NCI-H146 treated with DMSO at 0.1 percent for 48 hours (cell line): ENCODE measurements around the gene VSTM2L.

Experiments used
- DNase-seq: peaks from one replicate; lab custom pipeline; 2025; ENCODE audit not compliant: unreplicated experiment; lab: John Stamatoyannopoulos, UW

VSTM2L gene

GRCh38 chr20:37936041-37936440 is 33.1 kb downstream of the VSTM2L start:
- DNase-seq, result no peak

GRCh38 chr20:37936451-37936850 is 33.5 kb downstream of the VSTM2L start:
- DNase-seq, result no peak

- no peak for DNase-seq
Measured at GRCh38 chr20:37937686-37938085, 34.8 kb downstream of the VSTM2L start.

GRCh38 chr20:37938181-37938750 is 35.3 kb downstream of the VSTM2L start:
- no peak for DNase-seq

- DNase-seq, result no peak
Measured at GRCh38 chr20:37938954-37939353, 36.0 kb downstream of the VSTM2L start.

GRCh38 chr20:37939701-37940560 is 37.0 kb downstream of the VSTM2L start:
- no peak for DNase-seq

- DNase-seq, result no peak
Measured at GRCh38 chr20:37940858-37941257, 37.9 kb downstream of the VSTM2L start.

- DNase-seq, result no peak
Measured at GRCh38 chr20:37941332-37941731, 38.4 kb downstream of the VSTM2L start.

- no peak for DNase-seq
Measured at GRCh38 chr20:37941992-37942391, 39.1 kb downstream of the VSTM2L start.

GRCh38 chr20:37943033-37943432 is 40.1 kb downstream of the VSTM2L start:
- no peak for DNase-seq

GRCh38 chr20:37943501-37944455 is 40.9 kb downstream of the VSTM2L start:
- no peak for DNase-seq

GRCh38 chr20:37944456-37944981 is 41.6 kb downstream of the VSTM2L start:
- DNase-seq, result no peak

GRCh38 chr20:37945091-37945547 is 42.2 kb downstream of the VSTM2L start:
- peak; percentile 50 for DNase-seq

GRCh38 chr20:37946946-37947345 is 44.0 kb downstream of the VSTM2L start:
- DNase-seq, result no peak

- no peak for DNase-seq
Measured at GRCh38 chr20:37947943-37948342, 45.0 kb downstream of the VSTM2L start.

GRCh38 chr20:37948956-37949355 is 46.0 kb downstream of the VSTM2L start:
- DNase-seq, result no peak

- DNase-seq, result no peak
Measured at GRCh38 chr20:37954190-37954589, 51.3 kb downstream of the VSTM2L start.

- no peak for DNase-seq
Measured at GRCh38 chr20:37954626-37955025, 51.7 kb downstream of the VSTM2L start.

- no peak for DNase-seq
Measured at GRCh38 chr20:37955511-37955910, 52.6 kb downstream of the VSTM2L start.

- DNase-seq, result peak; percentile 79
Measured at GRCh38 chr20:37956107-37956585, 53.2 kb downstream of the VSTM2L start.
